ENCODE measurements around the gene MYO10. TPM values are rescaled to one million over a fixed set of nuclear protein-coding genes. Genes with fewer than 3 reads are reported as not detected.

The MYO10 gene
- total RNA-seq, 2 donors from 2014 or later: 40.0 to 89.2 TPM

- Histone ChIP-seq H3K9me3 (ENCODE audit: control insufficient read depth, low read length) (peaks cover 5% of the 10 kb centered on the region), H3K9ac (ENCODE audit: extremely low read depth, low read length, poor library complexity, severe bottlenecking) (no peak overlapping the region), H3K4me3 (ENCODE audit: low read length) (no peak overlapping the region), H3K36me3 (ENCODE audit: control insufficient read depth, insufficient read depth, low read length) (no peaks in the 10 kb centered on the region), H3K27ac (ENCODE audit: low read depth, low read length) (no peak overlapping the region), H3K4me1 (ENCODE audit: control insufficient read depth, insufficient read depth, low read length) (no peaks in the 10 kb centered on the region), H3K27me3 (ENCODE audit: control insufficient read depth, insufficient read depth, low read length, poor library complexity, severe bottlenecking) (no peaks in the 10 kb centered on the region)
- no peaks in the 10 kb centered on the region for H3K36me3 Mint-ChIP-seq (ENCODE audit: low read depth)
- no peak for TF ChIP-seq CTCF (conservative IDR thresholded peaks at IDR 0.05)
- peaks cover 27% of the 10 kb centered on the region for H3K27me3 Mint-ChIP-seq (ENCODE audit: insufficient read depth)
- no peak overlapping the region for H3K27ac Mint-ChIP-seq
- no peak overlapping the region for H3K4me3 Mint-ChIP-seq
- H3K4me1 Mint-ChIP-seq: no peaks in the 10 kb centered on the region
- peak; percentile 30 for DNase-seq
- WGBS, 2 experiments (ENCODE audit: insufficient coverage in 1 of 2, insufficient read length in 1 of 2): 93 to 96% methylated on average over 11 of the region's 11 CpGs
- H3K9me3 Mint-ChIP-seq: peaks cover 35% of the 10 kb centered on the region
Observed at GRCh38 chr5:16644301-16644889, 291.7 kb downstream of the MYO10 start.

GRCh38 chr5:16642867-16643266 lies 293.2 kb downstream of the MYO10 start:
- H3K9me3 ChIP-seq (ENCODE audit: control insufficient read depth, low read length): peaks cover 7% of the 10 kb centered on the region
- H3K36me3 ChIP-seq (ENCODE audit: control insufficient read depth, insufficient read depth, low read length): no peaks in the 10 kb centered on the region
- no peak for TF ChIP-seq CTCF (conservative IDR thresholded peaks at IDR 0.05)
- no peak overlapping the region for H3K4me3 Mint-ChIP-seq
- peaks cover 28% of the 10 kb centered on the region for H3K9me3 Mint-ChIP-seq
- no peaks in the 10 kb centered on the region for H3K4me1 ChIP-seq (ENCODE audit: control insufficient read depth, insufficient read depth, low read length)
- H3K27ac Mint-ChIP-seq: no peak overlapping the region
- H3K27me3 ChIP-seq (ENCODE audit: control insufficient read depth, insufficient read depth, low read length, poor library complexity, severe bottlenecking): no peaks in the 10 kb centered on the region
- 96 to 100% methylated on average over 1 to 2 of the region's 2 CpGs for WGBS, 2 experiments (ENCODE audit: insufficient coverage in 1 of 2, insufficient read length in 1 of 2)
- DNase-seq: peak; percentile 33
- H3K27ac ChIP-seq (ENCODE audit: low read depth, low read length): no peak overlapping the region
- H3K9ac ChIP-seq (ENCODE audit: extremely low read depth, low read length, poor library complexity, severe bottlenecking): no peak overlapping the region
- no peak overlapping the region for H3K4me3 ChIP-seq (ENCODE audit: low read length)
- H3K4me1 Mint-ChIP-seq: no peaks in the 10 kb centered on the region
- H3K27me3 Mint-ChIP-seq (ENCODE audit: insufficient read depth): peaks cover 25% of the 10 kb centered on the region
- H3K36me3 Mint-ChIP-seq (ENCODE audit: low read depth): no peaks in the 10 kb centered on the region

GRCh38 chr5:16639206-16639605 lies 296.9 kb downstream of the MYO10 start:
- H3K9me3 ChIP-seq (ENCODE audit: control insufficient read depth, low read length): peaks cover 7% of the 10 kb centered on the region
- no peak overlapping the region for H3K27ac ChIP-seq (ENCODE audit: low read depth, low read length)
- H3K36me3 ChIP-seq (ENCODE audit: control insufficient read depth, insufficient read depth, low read length): no peaks in the 10 kb centered on the region
- Mint-ChIP-seq H3K27ac (no peak overlapping the region), H3K4me3 (no peak overlapping the region), H3K36me3 (ENCODE audit: low read depth) (no peaks in the 10 kb centered on the region), H3K4me1 (no peaks in the 10 kb centered on the region), H3K9me3 (peaks cover 19% of the 10 kb centered on the region), H3K27me3 (ENCODE audit: insufficient read depth) (peaks cover 16% of the 10 kb centered on the region)
- no peak for TF ChIP-seq CTCF (conservative IDR thresholded peaks at IDR 0.05)
- no peak overlapping the region for H3K4me3 ChIP-seq (ENCODE audit: low read length)
- H3K27me3 ChIP-seq (ENCODE audit: control insufficient read depth, insufficient read depth, low read length, poor library complexity, severe bottlenecking): no peaks in the 10 kb centered on the region
- DNase-seq: peak; percentile 7
- no peak overlapping the region for H3K9ac ChIP-seq (ENCODE audit: extremely low read depth, low read length, poor library complexity, severe bottlenecking)
- H3K4me1 ChIP-seq (ENCODE audit: control insufficient read depth, insufficient read depth, low read length): no peaks in the 10 kb centered on the region
- WGBS, 2 experiments (ENCODE audit: insufficient coverage in 1 of 2, insufficient read length in 1 of 2): 91 to 92% methylated on average over 4 of the region's 4 CpGs

All from endodermal cell (in vitro differentiated cells).